GM10266 (cell line): ENCODE data around the gene DPYD.

Experiments used
- DNase-seq: peaks from one replicate; pipeline ENCODE4 v3.0.0; 2012; ENCODE audit errors: extremely low spot score
- TF ChIP-seq, protein P1 (sequence below): IDR thresholded peaks from 2 replicates; pipeline ENCODE4 v1.5.1; 2012; ENCODE audit warnings: mild to moderate bottlenecking, low read depth; ENCODE audit not compliant: control insufficient read depth, insufficient read depth; ENCODE audit errors: missing control alignments

Gene DPYD

DNA sequence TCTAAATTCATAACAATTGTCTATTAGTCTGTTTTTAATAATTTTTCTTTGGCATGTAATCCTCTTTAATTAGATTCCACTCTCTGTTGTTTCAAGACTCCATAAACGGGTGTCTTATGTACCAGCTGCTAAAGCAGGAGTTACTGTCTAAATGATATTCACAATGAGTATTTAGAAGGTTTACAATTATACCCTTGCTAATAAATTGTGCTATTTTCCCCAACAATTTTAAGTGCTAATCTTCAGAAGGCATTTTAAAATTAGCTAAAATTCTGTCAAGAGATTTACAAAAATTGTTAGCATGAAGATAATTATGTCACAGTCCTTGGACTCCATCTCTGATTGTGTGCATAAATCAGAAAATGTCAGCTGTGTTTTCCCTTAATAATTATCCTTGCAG is 83.7 kb downstream of the DPYD start:
- TF ChIP-seq, protein P1, sequence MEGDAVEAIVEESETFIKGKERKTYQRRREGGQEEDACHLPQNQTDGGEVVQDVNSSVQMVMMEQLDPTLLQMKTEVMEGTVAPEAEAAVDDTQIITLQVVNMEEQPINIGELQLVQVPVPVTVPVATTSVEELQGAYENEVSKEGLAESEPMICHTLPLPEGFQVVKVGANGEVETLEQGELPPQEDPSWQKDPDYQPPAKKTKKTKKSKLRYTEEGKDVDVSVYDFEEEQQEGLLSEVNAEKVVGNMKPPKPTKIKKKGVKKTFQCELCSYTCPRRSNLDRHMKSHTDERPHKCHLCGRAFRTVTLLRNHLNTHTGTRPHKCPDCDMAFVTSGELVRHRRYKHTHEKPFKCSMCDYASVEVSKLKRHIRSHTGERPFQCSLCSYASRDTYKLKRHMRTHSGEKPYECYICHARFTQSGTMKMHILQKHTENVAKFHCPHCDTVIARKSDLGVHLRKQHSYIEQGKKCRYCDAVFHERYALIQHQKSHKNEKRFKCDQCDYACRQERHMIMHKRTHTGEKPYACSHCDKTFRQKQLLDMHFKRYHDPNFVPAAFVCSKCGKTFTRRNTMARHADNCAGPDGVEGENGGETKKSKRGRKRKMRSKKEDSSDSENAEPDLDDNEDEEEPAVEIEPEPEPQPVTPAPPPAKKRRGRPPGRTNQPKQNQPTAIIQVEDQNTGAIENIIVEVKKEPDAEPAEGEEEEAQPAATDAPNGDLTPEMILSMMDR, result no peak
- no peak for DNase-seq

DNA sequence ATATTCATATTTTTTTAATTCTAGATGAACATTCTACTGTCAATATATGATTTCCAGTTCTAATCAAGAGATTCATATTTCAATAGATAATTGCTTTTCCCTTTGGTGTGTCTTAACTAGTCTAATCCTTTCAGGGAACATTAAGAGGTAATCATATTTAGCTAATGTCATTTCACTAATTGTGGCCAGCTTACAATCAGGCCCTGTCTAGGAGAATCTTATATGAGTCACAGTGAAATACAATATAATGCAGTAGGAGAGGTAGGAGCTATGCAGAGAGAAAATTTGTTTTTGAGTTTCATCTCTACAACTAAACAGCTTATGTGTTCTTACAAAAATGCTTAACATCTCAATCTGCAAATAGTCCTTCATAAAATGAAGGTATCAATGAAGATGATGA is 85.9 kb downstream of the DPYD start:
- DNase-seq, result no peak
- TF ChIP-seq, protein P1, result no peak

DNA sequence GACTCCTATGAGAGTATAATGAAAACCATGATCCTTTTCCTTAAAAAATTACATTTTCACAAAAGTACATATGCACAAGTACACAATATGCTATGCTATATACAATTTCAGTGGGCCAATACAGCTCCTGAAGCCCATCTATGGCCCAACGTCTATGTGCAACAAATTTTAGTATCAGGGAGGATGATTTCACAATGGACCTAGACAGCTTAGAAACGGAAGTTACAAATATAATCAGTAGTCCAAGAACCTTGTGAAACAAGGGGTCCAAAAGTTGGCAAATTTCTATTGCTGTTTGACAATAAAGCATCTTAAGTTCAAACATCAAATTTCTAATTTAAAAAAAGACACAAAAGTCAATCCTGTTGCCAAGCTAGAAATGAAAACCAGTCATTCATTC is 87.0 kb downstream of the DPYD start:
- TF ChIP-seq, protein P1, result no peak
- DNase-seq, result no peak

DNA sequence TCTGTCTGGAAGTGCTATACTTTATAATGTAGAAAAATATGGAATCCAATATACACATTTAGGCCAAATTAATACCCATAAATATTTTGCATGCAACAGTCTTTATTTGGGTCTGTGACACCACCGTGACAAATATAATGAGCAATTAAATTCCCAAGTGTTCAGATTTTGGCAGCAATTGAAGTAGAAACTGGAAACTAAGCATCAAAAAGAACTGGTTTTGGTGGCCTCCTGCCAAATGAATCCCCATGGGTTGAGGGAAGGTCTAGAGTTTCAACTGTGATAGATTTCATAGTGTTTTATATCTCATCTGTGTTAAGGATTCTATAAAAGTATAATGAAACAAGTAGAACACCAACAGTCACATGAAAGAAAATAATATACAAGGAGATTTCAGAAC is 88.4 kb downstream of the DPYD start:
- no peak for DNase-seq
- TF ChIP-seq, protein P1, result no peak

- peak; percentile 46 for DNase-seq
- TF ChIP-seq, protein P1, result no peak
Measured at GRCh38 chr1:97827887-97828286, 92.9 kb downstream of the DPYD start.

GRCh38 chr1:97826820-97827219 is 94.0 kb downstream of the DPYD start:
- TF ChIP-seq, protein P1, result no peak
- DNase-seq, result no peak

GRCh38 chr1:97824624-97825023 is 96.2 kb downstream of the DPYD start:
- TF ChIP-seq, protein P1, result no peak
- DNase-seq, result no peak
